ENCODE results near the gene MOCS1.

Gene MOCS1

GRCh38 chr6:39934131-39934757 lies at the start of gene MOCS1:
Gene MOCS1, minus strand, starts transcription at chr6:39934462. Its CDS starts 45 bp downstream, at chr6:39934417.
- no peak for DNase-seq (ENCODE audit: low read depth)
- TF ChIP-seq CTCF (IDR thresholded peaks at IDR 0.05; ENCODE audit: insufficient read depth, low read depth, low read length, missing control alignments) = no peak
- H3K4me3 ChIP-seq (ENCODE audit: low read depth, low read length) = no peak within 1 kb of the TSS

- TF ChIP-seq CTCF (IDR thresholded peaks at IDR 0.05; ENCODE audit: insufficient read depth, low read depth, low read length, missing control alignments) = no peak
- no peak for DNase-seq (ENCODE audit: low read depth)
- H3K4me3 ChIP-seq (ENCODE audit: low read depth, low read length) = no peak overlapping the region
Observed at GRCh38 chr6:39984051-39984450, 49.8 kb upstream of the MOCS1 start.

GRCh38 chr6:39983193-39983592 lies 48.9 kb upstream of the MOCS1 start:
- TF ChIP-seq CTCF (IDR thresholded peaks at IDR 0.05; ENCODE audit: insufficient read depth, low read depth, low read length, missing control alignments) = no peak
- DNase-seq (ENCODE audit: low read depth) = no peak
- no peak overlapping the region for H3K4me3 ChIP-seq (ENCODE audit: low read depth, low read length)

- no peak overlapping the region for H3K4me3 ChIP-seq (ENCODE audit: low read depth, low read length)
- TF ChIP-seq CTCF (IDR thresholded peaks at IDR 0.05; ENCODE audit: insufficient read depth, low read depth, low read length, missing control alignments) = no peak
- DNase-seq (ENCODE audit: low read depth) = no peak
Observed at GRCh38 chr6:39982720-39983119, 48.5 kb upstream of the MOCS1 start.

- peak; percentile 31 for TF ChIP-seq CTCF (IDR thresholded peaks at IDR 0.05; ENCODE audit: insufficient read depth, low read depth, low read length, missing control alignments)
- H3K4me3 ChIP-seq (ENCODE audit: low read depth, low read length) = no peak overlapping the region
- DNase-seq (ENCODE audit: low read depth) = peak; percentile 27
Observed at GRCh38 chr6:39980839-39981580, 46.7 kb upstream of the MOCS1 start.

GRCh38 chr6:39979461-39980328 lies 45.4 kb upstream of the MOCS1 start:
- DNase-seq (ENCODE audit: low read depth) = no peak
- no peak for TF ChIP-seq CTCF (IDR thresholded peaks at IDR 0.05; ENCODE audit: insufficient read depth, low read depth, low read length, missing control alignments)
- H3K4me3 ChIP-seq (ENCODE audit: low read depth, low read length) = no peak overlapping the region
